NCI-H2196 (cell line): ENCODE results near the gene CCDC181.
"Not testable (repeated sequence)": the region's sequence is repeated elsewhere in the genome, so short reads cannot be mapped to it uniquely, and the experiment has no call there.

Experiments
- DNase-seq: peaks from one replicate; lab custom pipeline; 2025; ENCODE audit not compliant: unreplicated experiment; lab: John Stamatoyannopoulos, UW

CCDC181 gene

GRCh38 chr1:169402578-169402977, 24.7 kb downstream of the CCDC181 start:
- not testable (repeated sequence) for DNase-seq

GRCh38 chr1:169395955-169396354, 31.3 kb downstream of the CCDC181 start:
- no peak for DNase-seq

- DNase-seq = no peak
Measured at GRCh38 chr1:169392406-169392805, 34.9 kb downstream of the CCDC181 start.

GRCh38 chr1:169390303-169390702, 37.0 kb downstream of the CCDC181 start:
- DNase-seq = no peak

GRCh38 chr1:169387399-169387798, 39.9 kb downstream of the CCDC181 start:
- no peak for DNase-seq

GRCh38 chr1:169383449-169383848, 43.8 kb downstream of the CCDC181 start:
- no peak for DNase-seq

- DNase-seq = no peak
Measured at GRCh38 chr1:169381162-169381561, 46.1 kb downstream of the CCDC181 start.

GRCh38 chr1:169371404-169371803, 55.9 kb downstream of the CCDC181 start:
- DNase-seq = no peak

- DNase-seq = no peak
Measured at GRCh38 chr1:169368406-169368769, 58.9 kb downstream of the CCDC181 start.

GRCh38 chr1:169367686-169368405, 59.4 kb downstream of the CCDC181 start, which contains the start of the genes BLZF1 and NME7:
BLZF1 (plus strand) TSS chr1:169368195; CDS start chr1:169369523, 1,328 bp downstream.
NME7 (minus strand) TSS chr1:169367797; CDS start chr1:169367710, 87 bp downstream.
- peak; percentile 98 for DNase-seq

- DNase-seq = no peak
Measured at GRCh38 chr1:169367096-169367685, 60.1 kb downstream of the CCDC181 start.

GRCh38 chr1:169364948-169365347, 62.3 kb downstream of the CCDC181 start:
- DNase-seq = no peak

GRCh38 chr1:169363046-169363730, 64.1 kb downstream of the CCDC181 start:
- DNase-seq = no peak

GRCh38 chr1:169361281-169361680, 66.0 kb downstream of the CCDC181 start:
- DNase-seq = no peak

- DNase-seq = no peak
Measured at GRCh38 chr1:169360415-169360814, 66.9 kb downstream of the CCDC181 start.

- peak; percentile 69 for DNase-seq
Measured at GRCh38 chr1:169348383-169349036, 78.8 kb downstream of the CCDC181 start.

- no peak for DNase-seq
Measured at GRCh38 chr1:169347688-169348382, 79.4 kb downstream of the CCDC181 start.

GRCh38 chr1:169346036-169346589, 81.2 kb downstream of the CCDC181 start:
- no peak for DNase-seq

- DNase-seq = no peak
Measured at GRCh38 chr1:169345511-169345910, 81.8 kb downstream of the CCDC181 start.
